NCI-H1105 treated with DMSO at 0.1 percent for 48 hours (cell line): Measurements from ENCODE around the gene LZTFL1.
"Not testable (repeated sequence)": the region's sequence is repeated elsewhere in the genome, so short reads cannot be mapped to it uniquely, and the experiment has no call there.

Experiments used
- DNase-seq: peaks from one replicate; lab custom pipeline; 2025; lab: John Stamatoyannopoulos, UW

Gene LZTFL1

GRCh38 chr3:45864760-45865519 lies 23.0 kb upstream of the LZTFL1 start:
- DNase-seq, result no peak

- DNase-seq, result no peak
These were observed 19.3 kb upstream of the LZTFL1 start for GRCh38 chr3:45861043-45861719.

GRCh38 chr3:45860481-45860880 lies 18.6 kb upstream of the LZTFL1 start:
- no peak for DNase-seq

GRCh38 chr3:45858809-45859543 lies 17.1 kb upstream of the LZTFL1 start:
- DNase-seq, result no peak

- DNase-seq, result not testable (repeated sequence)
These were observed 15.1 kb upstream of the LZTFL1 start for GRCh38 chr3:45857024-45857423.

GRCh38 chr3:45856323-45856722 lies 14.4 kb upstream of the LZTFL1 start:
- DNase-seq, result not testable (repeated sequence)

- DNase-seq, result no peak
These were observed 10.9 kb upstream of the LZTFL1 start for GRCh38 chr3:45852828-45853227.

- DNase-seq, result peak; percentile 48
These were observed 6.5 kb upstream of the LZTFL1 start for GRCh38 chr3:45848392-45848791.

GRCh38 chr3:45844616-45845015 lies 2.7 kb upstream of the LZTFL1 start:
- DNase-seq, result no peak

- no peak for DNase-seq
These were observed 1.1 kb upstream of the LZTFL1 start for GRCh38 chr3:45842851-45843625.

GRCh38 chr3:45841420-45841756 lies 531 bp downstream of the LZTFL1 start:
- DNase-seq, result no peak

GRCh38 chr3:45838466-45838865 lies 3.5 kb downstream of the LZTFL1 start:
- DNase-seq, result no peak

GRCh38 chr3:45832699-45833098 lies 9.2 kb downstream of the LZTFL1 start:
- DNase-seq, result peak; percentile 20

- no peak for DNase-seq
These were observed 11.8 kb downstream of the LZTFL1 start for GRCh38 chr3:45830121-45830520.

- no peak for DNase-seq
These were observed 15.0 kb downstream of the LZTFL1 start for GRCh38 chr3:45826908-45827307.

- no peak for DNase-seq
These were observed 15.6 kb downstream of the LZTFL1 start for GRCh38 chr3:45826321-45826720.

GRCh38 chr3:45821127-45821526 lies 20.8 kb downstream of the LZTFL1 start:
- DNase-seq, result no peak

GRCh38 chr3:45819543-45819942 lies 22.4 kb downstream of the LZTFL1 start:
- DNase-seq, result no peak

- peak; percentile 87 for DNase-seq
These were observed 23.9 kb downstream of the LZTFL1 start for GRCh38 chr3:45817831-45818522.

GRCh38 chr3:45816544-45816943 lies 25.4 kb downstream of the LZTFL1 start:
- DNase-seq, result peak; percentile 8

GRCh38 chr3:45814322-45814721 lies 27.6 kb downstream of the LZTFL1 start:
- no peak for DNase-seq
